Measurements from ENCODE around the gene ARFRP1. TPM values are rescaled to one million over a fixed set of nuclear protein-coding genes. Genes with fewer than 3 reads are reported as not detected.
A peak's percentile ranks its signal among the peaks of the same experiment; 100 is the strongest.

Gene ARFRP1
- total RNA-seq, 1 donor, result 25.7 TPM

DNA sequence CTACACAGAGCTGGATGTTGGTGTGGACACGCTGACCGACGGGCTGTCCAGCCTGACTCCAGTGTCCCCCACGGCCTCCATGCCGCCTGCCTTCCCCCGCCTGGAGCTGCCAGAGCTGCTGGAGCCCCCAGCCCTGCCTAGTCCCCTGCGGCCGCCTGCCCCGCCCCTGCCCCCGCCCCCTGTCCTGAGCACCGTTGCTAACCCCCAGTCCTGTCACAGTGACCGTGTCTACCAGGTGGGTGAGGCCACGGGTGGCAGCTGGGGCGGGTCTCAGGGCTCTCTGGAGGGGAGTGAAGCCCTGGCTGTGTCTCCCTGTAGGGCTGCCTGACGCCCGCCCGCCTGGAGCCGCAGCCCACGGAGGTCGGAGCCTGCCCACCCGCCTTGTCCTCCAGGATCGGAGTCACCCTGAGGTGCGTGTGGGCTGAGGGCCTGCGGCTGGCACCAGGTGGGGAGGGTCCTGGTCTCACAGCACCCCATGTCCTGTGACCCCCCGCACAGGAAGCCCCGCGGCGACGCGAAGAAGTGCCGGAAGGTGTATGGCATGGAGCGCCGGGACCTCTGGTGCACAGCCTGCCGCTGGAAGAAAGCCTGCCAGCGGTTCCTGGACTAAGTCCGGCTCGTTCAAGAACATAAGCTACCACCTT, 34.7 kb upstream of the ARFRP1 start:
- H3K4me3 ChIP-seq (ENCODE audit: low read depth, low read length), result no peak overlapping the region
- TF ChIP-seq, protein P1, sequence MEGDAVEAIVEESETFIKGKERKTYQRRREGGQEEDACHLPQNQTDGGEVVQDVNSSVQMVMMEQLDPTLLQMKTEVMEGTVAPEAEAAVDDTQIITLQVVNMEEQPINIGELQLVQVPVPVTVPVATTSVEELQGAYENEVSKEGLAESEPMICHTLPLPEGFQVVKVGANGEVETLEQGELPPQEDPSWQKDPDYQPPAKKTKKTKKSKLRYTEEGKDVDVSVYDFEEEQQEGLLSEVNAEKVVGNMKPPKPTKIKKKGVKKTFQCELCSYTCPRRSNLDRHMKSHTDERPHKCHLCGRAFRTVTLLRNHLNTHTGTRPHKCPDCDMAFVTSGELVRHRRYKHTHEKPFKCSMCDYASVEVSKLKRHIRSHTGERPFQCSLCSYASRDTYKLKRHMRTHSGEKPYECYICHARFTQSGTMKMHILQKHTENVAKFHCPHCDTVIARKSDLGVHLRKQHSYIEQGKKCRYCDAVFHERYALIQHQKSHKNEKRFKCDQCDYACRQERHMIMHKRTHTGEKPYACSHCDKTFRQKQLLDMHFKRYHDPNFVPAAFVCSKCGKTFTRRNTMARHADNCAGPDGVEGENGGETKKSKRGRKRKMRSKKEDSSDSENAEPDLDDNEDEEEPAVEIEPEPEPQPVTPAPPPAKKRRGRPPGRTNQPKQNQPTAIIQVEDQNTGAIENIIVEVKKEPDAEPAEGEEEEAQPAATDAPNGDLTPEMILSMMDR (IDR thresholded peaks at IDR 0.05; ENCODE audit: insufficient read depth, low read length), result no peak
- DNase-seq (ENCODE audit: low read depth), result no peak

DNA sequence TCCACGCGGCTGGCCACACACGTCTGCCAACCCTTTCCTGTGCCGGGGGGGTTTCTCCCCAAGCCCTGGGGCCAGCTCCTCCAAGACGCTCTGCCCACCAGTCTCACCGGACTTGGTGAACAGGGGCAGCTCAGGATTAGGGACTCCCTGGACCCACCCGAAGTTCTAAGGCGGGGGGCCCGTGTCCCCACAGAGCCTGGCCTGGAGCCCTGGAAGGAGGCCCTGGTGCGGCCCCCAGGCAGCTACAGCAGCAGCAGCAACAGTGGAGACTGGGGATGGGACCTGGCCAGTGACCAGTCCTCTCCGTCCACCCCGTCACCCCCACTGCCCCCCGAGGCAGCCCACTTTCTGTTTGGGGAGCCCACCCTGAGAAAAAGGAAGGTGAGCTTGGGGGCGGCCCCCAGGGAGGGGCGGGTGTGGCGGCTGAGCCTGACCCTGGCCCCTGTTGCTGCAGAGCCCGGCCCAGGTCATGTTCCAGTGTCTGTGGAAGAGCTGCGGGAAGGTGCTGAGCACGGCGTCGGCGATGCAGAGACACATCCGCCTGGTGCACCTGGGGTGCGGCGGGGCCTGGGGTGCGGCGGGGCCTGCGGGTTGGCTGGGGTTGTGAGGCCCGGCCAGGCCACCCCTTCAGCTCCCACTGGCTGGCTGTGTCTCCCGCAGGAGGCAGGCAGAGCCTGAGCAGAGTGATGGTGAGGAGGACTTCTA, 34.1 kb upstream of the ARFRP1 start:
- H3K4me3 ChIP-seq (ENCODE audit: low read depth, low read length), result peak overlapping the region; percentile 78
- TF ChIP-seq, protein P1 (IDR thresholded peaks at IDR 0.05; ENCODE audit: insufficient read depth, low read length), result no peak

DNA sequence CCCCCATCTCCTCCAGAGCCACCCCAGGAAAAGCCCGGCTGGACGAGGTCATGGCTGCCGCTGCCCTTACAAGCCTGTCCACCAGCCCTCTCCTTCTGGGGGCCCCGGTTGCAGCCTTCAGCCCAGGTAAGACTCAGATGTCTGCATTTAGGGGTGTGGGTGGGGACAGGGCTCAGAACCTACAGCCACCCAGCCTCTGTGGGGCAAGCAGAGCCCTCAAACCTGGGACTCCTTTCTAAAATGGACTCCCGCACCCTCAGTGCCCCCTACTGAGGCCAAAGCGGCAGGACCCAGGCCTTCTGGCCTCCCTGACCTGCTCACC, 33.5 kb upstream of the ARFRP1 start:
- DNase-seq (ENCODE audit: low read depth), result no peak
- peak overlapping the region; percentile 78 for H3K4me3 ChIP-seq (ENCODE audit: low read depth, low read length)
- TF ChIP-seq, protein P1 (IDR thresholded peaks at IDR 0.05; ENCODE audit: insufficient read depth, low read length), result no peak

More for the DNA sequence above, 34.1 kb upstream of the ARFRP1 start:
- no peak for DNase-seq (ENCODE audit: low read depth)

DNA sequence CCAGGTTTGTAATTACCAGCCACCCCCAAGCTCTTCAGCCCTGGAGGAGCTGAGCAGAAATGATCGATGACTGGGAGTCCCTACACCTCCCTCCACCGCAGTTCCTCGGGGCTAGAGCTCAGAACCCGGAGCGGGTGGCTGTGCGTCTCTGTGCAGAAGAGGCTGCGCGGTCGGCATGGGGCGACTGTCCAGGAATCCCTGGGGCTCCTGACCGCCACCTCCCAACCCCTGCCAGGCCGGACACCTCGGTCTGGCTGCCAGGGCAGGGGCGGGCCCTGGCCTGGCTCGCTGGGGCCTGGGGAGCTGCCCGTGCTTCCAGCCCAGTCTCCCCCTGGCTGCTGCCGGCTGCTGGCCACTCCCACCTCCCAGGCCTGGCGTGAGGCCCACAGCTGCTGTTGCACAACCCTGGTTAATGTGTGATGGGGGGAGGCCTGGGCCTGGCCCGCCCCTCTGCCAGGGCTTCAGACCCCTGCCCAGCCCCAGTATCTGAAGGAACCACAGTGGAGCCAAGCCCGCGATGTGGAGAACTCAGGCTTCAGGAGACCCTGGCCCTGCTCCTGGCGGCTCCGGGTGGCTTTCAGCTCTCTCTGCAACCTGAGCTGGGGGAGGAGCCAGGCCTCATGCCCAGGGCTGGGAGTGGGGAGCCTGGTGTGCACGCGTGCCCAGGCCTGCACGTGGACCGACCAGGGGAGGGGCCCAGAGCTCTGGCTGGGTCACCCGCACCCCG, 33.0 kb upstream of the ARFRP1 start:
- TF ChIP-seq, protein P1 (IDR thresholded peaks at IDR 0.05; ENCODE audit: insufficient read depth, low read length), result peak; percentile 20
- peak; percentile 94 for DNase-seq (ENCODE audit: low read depth)
- H3K4me3 ChIP-seq (ENCODE audit: low read depth, low read length), result peak overlapping the region; percentile 78

DNA sequence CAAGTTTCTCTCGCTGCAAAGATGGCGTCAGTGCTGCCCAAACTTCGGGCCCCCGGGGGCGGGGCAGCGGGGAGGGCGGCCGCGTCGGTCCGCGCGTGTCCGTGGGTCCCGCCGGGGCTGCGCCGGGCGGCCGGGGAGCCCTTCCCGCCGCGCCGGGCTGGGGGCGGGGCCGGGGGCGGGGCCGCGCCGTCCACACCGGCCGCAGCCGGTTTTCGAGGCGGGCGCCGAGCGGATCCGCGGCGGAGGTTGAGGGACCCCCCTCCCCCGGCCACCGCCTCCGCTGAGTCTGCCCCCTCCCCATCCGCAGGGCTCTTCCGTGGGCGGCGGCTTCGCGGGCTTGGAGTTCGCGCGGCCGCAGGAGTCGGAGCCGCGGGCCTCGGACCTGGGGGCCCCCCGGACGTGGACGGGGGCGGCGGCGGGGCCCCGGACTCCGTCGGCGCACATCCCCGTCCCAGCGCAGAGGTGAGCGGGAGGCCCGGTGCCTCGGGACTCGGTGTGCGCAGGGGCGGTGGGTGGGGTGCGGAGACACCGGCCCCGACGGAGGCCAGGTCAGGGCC, 32.4 kb upstream of the ARFRP1 start:
- DNase-seq (ENCODE audit: low read depth), result peak; percentile 22
- peak overlapping the region; percentile 78 for H3K4me3 ChIP-seq (ENCODE audit: low read depth, low read length)
- TF ChIP-seq, protein P1 (IDR thresholded peaks at IDR 0.05; ENCODE audit: insufficient read depth, low read length), result no peak

DNA sequence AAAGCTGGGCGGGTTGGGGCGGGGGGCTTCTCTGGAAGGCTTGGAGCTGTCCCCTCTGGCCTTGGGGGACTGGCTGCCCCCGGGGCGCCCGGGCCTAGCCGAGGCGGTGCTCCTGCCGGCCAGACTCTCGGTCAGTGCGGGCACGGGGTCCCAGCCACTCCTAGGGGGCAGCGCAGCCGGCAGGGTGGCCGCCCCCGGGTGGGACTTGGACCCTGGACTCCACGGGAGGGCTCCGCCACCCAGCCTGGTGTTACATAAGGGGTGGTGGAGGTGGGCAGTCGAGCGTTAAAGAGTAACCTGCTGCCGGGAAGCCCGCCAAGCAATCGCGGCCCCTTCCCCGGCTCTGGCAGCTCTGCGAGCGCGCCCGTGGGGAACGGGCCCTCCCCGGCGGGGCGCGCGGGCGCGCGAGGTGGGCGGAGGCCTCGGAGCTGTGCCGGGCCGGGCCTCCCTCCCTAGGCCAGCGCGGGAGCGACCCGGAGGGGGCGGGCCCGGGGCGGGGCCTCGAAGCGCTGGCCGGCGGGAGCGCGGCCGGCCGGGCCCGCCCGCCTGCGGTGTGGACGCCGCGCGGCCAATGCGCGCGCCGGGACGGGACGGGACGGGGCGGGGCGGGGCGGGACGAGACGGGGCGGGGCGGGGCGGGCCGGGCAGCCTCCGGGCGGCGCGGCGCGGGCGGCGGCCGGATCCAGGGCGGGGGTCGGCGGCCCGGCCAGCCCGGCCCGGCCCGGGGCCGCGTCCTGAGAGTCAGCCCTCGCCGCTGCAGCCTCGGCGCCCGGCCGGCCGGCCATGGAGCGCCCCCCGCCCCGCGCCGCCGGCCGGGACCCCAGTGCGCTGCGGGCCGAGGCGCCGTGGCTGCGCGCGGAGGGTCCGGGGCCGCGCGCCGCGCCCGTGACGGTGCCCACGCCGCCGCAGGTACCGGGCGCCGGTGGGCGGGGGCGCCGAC, 31.6 kb upstream of the ARFRP1 start, which contains the start of gene SLC2A4RG:
SLC2A4RG (plus strand) TSS at position 647 of the 940 bp plus-strand sequence; CDS start at position 784, 137 bp downstream.
- TF ChIP-seq, protein P1 (IDR thresholded peaks at IDR 0.05; ENCODE audit: insufficient read depth, low read length), result no peak
- peak; percentile 59 for DNase-seq (ENCODE audit: low read depth)
- peak within 1 kb of the TSS; percentile 78 for H3K4me3 ChIP-seq (ENCODE audit: low read depth, low read length)
